Thyroid gland (tissue), 4 donors: ENCODE measurements around the gene PM20D1. TPM values are rescaled to one million over a fixed set of nuclear protein-coding genes. Genes with fewer than 3 reads are reported as not detected.
"Not testable (repeated sequence)": the region's sequence is repeated elsewhere in the genome, so short reads cannot be mapped to it uniquely, and the experiment has no call there.

Experiments used
- DNase-seq, 2 donors: peaks; one replicate each; pipeline ENCODE4 v3.0.0-alpha.2; 2019
- H3K27ac ChIP-seq, 3 donors: fragments of 200-600 bp; sonication (generic); 1 replicate in 2 of 3; 2 replicates in 1 of 3; pipeline ENCODE4 v1.5.1; 2016 to 2019; ENCODE audit warnings: mild to moderate bottlenecking in 1 of 3, moderate library complexity in 1 of 3
- H3K27me3 ChIP-seq: fragments of 200-600 bp; sonication (generic); one replicate; pipeline ENCODE4 v1.5.1; 2019
- H3K36me3 ChIP-seq, 2 donors: fragments of 200-600 bp; sonication (generic); one replicate each; pipeline ENCODE4 v1.5.1; 2016 to 2019
- H3K4me1 ChIP-seq, 2 donors: fragments of 200-600 bp; sonication (generic); one replicate each; pipeline ENCODE4 v1.5.1; 2017 to 2019
- H3K4me3 ChIP-seq, 3 donors: fragments of 200-600 bp; sonication (generic); replicated peaks in 1 of 3; 1 replicate in 2 of 3; 2 replicates in 1 of 3; pipeline ENCODE4 v1.5.1; 2016; ENCODE audit warnings: mild to moderate bottlenecking in 1 of 3
- H3K9me3 ChIP-seq: fragments of 200-600 bp; sonication (generic); one replicate; pipeline ENCODE4 v1.5.1; 2017
- POLR2A ChIP-seq, 2 donors: fragments of 450-650 bp; IDR thresholded peaks; one replicate each; pipeline ENCODE4 v1.6.1; 2017; ENCODE audit warnings: antibody characterized with exemption in 2 of 2, mild to moderate bottlenecking in 2 of 2, moderate library complexity in 1 of 2
- WGBS, 2 donors: methylation state at CpG; one replicate each; pipeline ENCODE4 v1.1.5; 2017; 5-methylcytosine and 5-hydroxymethylcytosine counted together
- intact Hi-C: fragments of 100-400 bp; cut with DNase I; formaldehyde crosslinking; loops from one replicate; pipeline ENCODE4 v1.15.1; 2023
- total RNA-seq, 4 donors: library from RNA; depleted of rRNA; stranded (reverse); fragments of >200 nt; gene quantifications; one replicate each; pipeline ENCODE4 v1.2.3, GENCODE V29; 2016
- TF ChIP-seq, protein P1 (sequence below), 6 experiments: fragments of 200-600 bp in 3 of 6; fragments of 450-650 bp in 3 of 6; sonication (generic) in 3 of 6; IDR thresholded peaks; one replicate each; pipeline ENCODE4 v1.5.1; 2016 to 2019; ENCODE audit warnings: antibody characterized with exemption in 6 of 6, mild to moderate bottlenecking in 2 of 6, inconsistent platforms in 1 of 6, moderate library complexity in 1 of 6

The PM20D1 gene, protein sequence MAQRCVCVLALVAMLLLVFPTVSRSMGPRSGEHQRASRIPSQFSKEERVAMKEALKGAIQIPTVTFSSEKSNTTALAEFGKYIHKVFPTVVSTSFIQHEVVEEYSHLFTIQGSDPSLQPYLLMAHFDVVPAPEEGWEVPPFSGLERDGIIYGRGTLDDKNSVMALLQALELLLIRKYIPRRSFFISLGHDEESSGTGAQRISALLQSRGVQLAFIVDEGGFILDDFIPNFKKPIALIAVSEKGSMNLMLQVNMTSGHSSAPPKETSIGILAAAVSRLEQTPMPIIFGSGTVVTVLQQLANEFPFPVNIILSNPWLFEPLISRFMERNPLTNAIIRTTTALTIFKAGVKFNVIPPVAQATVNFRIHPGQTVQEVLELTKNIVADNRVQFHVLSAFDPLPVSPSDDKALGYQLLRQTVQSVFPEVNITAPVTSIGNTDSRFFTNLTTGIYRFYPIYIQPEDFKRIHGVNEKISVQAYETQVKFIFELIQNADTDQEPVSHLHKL
- under 1 TPM; 0.50 to 0.81 (median 0.68) TPM for total RNA-seq

DNA sequence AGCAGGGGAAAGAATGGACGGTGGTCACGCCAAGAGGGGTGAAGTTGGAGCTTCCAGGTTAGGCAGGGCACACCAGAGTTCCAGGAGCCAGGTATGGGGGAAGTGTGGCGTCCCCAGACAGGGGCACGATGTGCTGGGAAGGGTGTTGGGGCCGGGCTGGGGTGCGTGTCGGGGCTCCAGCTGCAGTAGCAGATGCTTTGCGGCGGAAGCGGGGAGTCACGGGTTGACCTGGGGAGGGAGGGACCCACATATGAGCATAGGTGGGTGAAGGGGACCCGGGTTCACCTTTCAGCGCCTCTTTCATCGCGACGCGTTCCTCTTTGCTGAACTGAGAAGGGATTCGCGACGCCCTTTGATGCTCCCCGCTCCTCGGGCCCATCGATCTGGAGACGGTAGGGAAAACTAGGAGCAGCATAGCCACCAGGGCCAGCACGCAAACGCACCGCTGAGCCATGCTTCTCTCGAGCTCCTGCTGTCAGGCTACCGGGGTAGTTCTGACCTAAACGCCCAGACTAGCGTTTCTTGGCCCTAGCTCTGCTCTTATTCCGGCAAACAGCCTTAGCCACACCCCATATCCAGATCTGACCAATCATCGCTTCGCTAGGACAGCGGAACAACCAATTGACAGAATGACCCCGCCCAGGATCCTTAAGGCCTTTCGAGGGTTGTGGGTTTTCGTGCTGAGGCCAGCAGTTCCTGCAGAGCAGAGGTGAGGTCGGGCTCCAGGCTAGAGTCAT, at the start of gene PM20D1:
PM20D1 (minus strand) TSS at position 514 of the 737 bp plus-strand sequence; CDS start at position 454, 60 bp downstream.
- TF ChIP-seq, protein P1, sequence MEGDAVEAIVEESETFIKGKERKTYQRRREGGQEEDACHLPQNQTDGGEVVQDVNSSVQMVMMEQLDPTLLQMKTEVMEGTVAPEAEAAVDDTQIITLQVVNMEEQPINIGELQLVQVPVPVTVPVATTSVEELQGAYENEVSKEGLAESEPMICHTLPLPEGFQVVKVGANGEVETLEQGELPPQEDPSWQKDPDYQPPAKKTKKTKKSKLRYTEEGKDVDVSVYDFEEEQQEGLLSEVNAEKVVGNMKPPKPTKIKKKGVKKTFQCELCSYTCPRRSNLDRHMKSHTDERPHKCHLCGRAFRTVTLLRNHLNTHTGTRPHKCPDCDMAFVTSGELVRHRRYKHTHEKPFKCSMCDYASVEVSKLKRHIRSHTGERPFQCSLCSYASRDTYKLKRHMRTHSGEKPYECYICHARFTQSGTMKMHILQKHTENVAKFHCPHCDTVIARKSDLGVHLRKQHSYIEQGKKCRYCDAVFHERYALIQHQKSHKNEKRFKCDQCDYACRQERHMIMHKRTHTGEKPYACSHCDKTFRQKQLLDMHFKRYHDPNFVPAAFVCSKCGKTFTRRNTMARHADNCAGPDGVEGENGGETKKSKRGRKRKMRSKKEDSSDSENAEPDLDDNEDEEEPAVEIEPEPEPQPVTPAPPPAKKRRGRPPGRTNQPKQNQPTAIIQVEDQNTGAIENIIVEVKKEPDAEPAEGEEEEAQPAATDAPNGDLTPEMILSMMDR (IDR thresholded peaks at IDR 0.05) = no peak
- TF ChIP-seq POLR2A (IDR thresholded peaks at IDR 0.05) = peak in 1 of 2 donors; percentile 70
- Histone ChIP-seq H3K9me3 (no peaks in the 10 kb centered on the region), H3K4me1 (peaks cover 0 to 10% of the 10 kb centered on the region in 2 donors), H3K4me3 (no peak within 1 kb of the TSS), H3K27ac (no peak within 1 kb of the TSS), H3K27me3 (no peaks in the 10 kb centered on the region), H3K36me3 (no peaks in the 10 kb centered on the region)
- 67 to 70% methylated on average over 39 of the region's 39 CpGs for WGBS, 2 donors
- DNase-seq = peak; percentile 61 to 67
- intact Hi-C loops = no loop called here

DNA sequence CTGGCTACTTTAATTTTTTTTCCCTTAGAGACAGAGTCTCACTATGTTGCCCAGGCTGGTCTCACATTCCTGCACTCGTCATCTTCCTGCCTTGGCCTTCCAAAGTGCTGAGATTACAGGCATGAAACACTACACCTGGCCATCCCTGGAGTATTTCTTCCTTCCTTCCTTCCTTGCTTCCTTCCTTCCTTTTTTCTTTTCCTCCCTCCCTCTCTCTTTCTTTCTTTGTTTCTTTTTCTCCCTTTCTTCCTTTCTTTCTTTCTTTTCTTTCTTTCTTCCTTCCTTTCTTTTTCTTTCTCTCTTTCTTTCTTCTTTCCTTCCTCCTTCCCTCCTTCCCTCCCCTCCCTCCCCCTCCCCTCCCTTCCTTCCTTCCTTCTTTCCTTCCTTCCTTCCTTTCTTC, 46.4 kb upstream of the PM20D1 start:
- 84 to 94% methylated on average over 1 of the region's 1 CpG for WGBS, 2 donors
- intact Hi-C loops = no loop called here
- Histone ChIP-seq H3K4me3 (no peak overlapping the region), H3K27ac (no peak overlapping the region), H3K36me3 (no peaks in the 10 kb centered on the region), H3K9me3 (no peaks in the 10 kb centered on the region), H3K4me1 (no peaks in the 10 kb centered on the region), H3K27me3 (no peaks in the 10 kb centered on the region)
- TF ChIP-seq POLR2A (IDR thresholded peaks at IDR 0.05) = no peak
- TF ChIP-seq, protein P1 (IDR thresholded peaks at IDR 0.05) = no peak
- no peak for DNase-seq

DNA sequence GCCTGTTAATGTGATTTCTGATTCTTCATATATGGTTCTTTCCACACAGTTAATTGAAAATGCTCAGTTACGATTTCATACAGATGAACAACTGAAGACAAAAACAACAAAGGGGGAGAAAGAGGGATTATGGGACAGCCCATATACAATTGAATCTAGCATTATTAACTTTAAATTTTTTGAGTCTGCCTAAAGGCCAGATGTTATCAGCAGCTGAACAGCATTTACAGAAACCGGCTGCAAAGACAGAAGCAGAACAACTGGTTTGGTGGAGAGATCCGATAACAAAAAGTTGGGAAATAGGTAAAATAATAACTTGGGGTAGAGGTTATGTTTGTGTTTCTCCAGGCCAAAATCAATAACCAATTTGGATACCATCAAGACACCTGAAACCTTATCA, 44.2 kb upstream of the PM20D1 start:
- intact Hi-C loops, H3K4me3 ChIP-seq, H3K4me1 ChIP-seq, H3K27ac ChIP-seq, H3K36me3 ChIP-seq, H3K9me3 ChIP-seq, H3K27me3 ChIP-seq, DNase-seq: not testable (repeated sequence)
- WGBS, 2 donors = 82 to 92% methylated on average over 3 of the region's 3 CpGs

DNA sequence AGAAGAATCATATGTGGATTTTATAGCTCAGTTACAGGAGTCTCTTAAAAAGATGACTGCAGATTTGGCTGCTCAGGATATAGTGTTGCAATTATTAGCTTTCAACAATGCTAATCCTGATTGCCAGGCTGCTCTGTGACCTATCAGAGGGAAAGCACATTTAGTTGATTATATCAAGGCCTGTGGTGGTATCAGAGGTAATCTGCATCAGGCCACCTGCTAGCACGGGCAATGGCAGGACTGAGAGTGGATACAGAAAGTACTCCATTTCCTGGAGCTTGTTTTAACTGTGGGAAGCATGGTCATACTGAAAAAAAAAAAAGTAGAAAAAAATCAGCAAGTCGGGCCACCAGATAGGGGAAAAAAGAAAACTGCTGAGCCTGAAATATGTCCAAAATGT, 42.2 kb upstream of the PM20D1 start:
- intact Hi-C loops, H3K36me3 ChIP-seq, H3K9me3 ChIP-seq, H3K4me1 ChIP-seq, H3K27ac ChIP-seq, H3K27me3 ChIP-seq, DNase-seq, H3K4me3 ChIP-seq: not testable (repeated sequence)
- 58 to 70% methylated on average over 2 of the region's 2 CpGs for WGBS, 2 donors

DNA sequence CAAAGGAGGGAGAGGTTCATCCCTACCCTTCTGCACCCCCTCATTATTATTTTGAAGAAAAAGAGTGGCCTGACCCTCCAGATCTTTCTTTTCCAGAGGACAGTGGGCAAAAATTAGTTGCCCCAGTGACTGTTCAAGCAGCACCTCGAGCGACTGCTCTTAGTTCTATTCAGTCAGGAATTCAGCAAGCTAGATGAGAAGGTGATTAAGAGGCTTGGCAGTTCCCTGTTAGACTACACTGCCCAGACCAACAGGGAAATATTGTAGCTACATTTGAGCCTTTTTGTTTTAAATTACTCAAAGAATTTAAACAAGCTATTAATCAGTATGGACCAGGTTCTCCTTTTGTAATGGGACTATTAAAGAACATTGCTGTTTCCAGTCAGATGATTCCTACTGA, 41.5 kb upstream of the PM20D1 start:
- intact Hi-C loops, DNase-seq, H3K4me3 ChIP-seq, H3K9me3 ChIP-seq, H3K27me3 ChIP-seq, H3K4me1 ChIP-seq, H3K36me3 ChIP-seq, H3K27ac ChIP-seq: not testable (repeated sequence)
- WGBS, 2 donors = 67 to 73% methylated on average over 2 of the region's 2 CpGs

DNA sequence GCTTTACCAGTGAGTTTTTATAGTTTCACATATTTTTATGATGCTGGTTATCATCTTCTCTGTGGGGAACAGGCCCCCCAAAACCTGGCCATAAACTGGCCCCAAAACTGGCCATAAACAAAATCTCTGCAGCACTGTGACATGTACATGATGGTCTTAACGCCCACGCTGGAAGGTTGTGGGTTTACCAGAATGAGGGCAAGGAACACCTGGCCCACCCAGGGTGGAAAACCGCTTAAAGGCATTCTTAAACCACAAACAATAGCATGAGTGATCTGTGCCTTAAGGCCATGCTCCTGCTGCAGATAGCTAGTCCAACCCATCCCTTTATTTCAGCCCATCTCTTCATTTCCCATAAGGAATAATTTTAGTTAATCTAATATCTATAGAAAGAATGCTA, 40.7 kb upstream of the PM20D1 start:
- intact Hi-C loops, H3K9me3 ChIP-seq, H3K27me3 ChIP-seq, H3K4me1 ChIP-seq, DNase-seq, H3K4me3 ChIP-seq, H3K36me3 ChIP-seq, H3K27ac ChIP-seq: not testable (repeated sequence)
- 85 to 94% methylated on average over 3 of the region's 3 CpGs for WGBS, 2 donors

DNA sequence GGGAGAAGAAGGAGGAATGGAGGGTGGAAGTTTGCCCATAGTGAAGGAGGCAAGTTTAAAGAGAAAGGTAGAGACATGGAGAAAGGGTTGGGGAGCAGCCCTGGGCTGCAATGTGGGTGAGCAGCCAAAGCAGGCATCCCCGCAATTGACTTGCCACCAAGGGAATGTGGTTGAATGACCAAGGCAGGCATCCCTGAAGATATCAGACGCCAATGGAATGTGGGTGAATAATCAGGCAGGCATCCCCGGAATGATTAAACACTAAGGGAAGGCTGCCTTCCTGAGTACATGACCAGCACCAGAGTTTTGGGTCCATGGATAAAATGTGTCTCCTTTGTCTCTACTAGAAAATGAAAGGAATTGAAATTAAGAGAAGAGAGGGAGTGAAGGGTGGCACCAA, 39.8 kb upstream of the PM20D1 start:
- intact Hi-C loops, H3K36me3 ChIP-seq, H3K27me3 ChIP-seq, H3K4me3 ChIP-seq, DNase-seq, H3K4me1 ChIP-seq, H3K9me3 ChIP-seq, H3K27ac ChIP-seq: not testable (repeated sequence)
- WGBS, 2 donors = 85 to 96% methylated on average over 3 of the region's 3 CpGs

DNA sequence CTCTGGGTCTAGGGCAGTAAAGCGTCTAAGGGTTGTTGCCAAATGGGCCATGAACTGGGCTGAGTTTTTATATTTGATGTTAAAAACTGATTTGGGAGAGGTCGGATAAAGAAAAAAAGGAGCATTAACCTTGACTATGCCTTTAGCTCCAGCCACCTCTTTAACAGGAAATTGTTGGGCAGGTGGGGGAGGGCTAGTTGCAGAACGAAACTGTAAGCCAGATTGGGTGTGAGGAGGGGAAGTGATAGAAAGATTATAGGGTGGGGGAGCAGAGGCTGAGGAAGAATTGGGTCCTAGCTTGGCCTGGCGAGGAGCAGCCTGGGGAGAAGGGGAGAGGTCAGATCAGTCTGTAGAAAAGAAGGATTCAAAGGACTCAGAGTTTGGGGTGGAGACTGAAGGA, 39.1 kb upstream of the PM20D1 start:
- H3K36me3 ChIP-seq, H3K9me3 ChIP-seq, H3K27me3 ChIP-seq, DNase-seq, H3K27ac ChIP-seq, intact Hi-C loops, H3K4me3 ChIP-seq, H3K4me1 ChIP-seq: not testable (repeated sequence)
- WGBS, 2 donors = 82 to 87% methylated on average over 4 of the region's 4 CpGs
